Erythroblast (primary cell): ENCODE results near the gene CEP104.

Source experiments
- GATA1 ChIP-seq: IDR thresholded peaks from 2 replicates; pipeline ENCODE4 v1.6.1; 2011; ENCODE audit warnings: low read depth, mild to moderate bottlenecking, control low read depth, low read length, moderate library complexity
- POLR2A ChIP-seq: IDR thresholded peaks from 2 replicates; pipeline ENCODE4 v1.6.1; 2011; ENCODE audit warnings: mild to moderate bottlenecking, low read length

DNA sequence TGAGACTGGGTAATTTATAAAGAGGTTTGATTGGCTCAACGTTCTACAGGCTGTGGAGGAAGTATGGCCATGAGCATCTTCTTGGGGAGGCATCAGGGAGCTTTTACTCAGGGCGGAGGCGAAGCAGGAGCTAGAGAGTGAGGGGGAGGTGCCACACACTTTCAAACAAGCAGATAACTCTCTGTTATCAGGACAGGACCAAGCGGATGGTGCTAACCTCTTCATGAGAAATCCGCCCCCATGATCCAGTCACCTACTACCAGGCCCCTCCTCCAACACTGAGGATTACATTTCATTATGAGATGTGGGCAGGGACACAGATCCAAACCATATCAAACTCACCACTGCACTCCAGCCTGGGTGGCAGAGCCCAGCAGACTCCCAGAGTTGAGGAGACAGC lies 49.2 kb downstream of the CEP104 start:
- no peak for TF ChIP-seq POLR2A
- TF ChIP-seq GATA1 = no peak
